GM12878 (cell line): Measurements from ENCODE around the gene GPRIN2.
"Not testable (repeated sequence)": the region's sequence is repeated elsewhere in the genome, so short reads cannot be mapped to it uniquely, and the experiment has no call there.

Experiments
- CHD4 ChIP-seq: fragments of 200-600 bp; sonication (generic); IDR thresholded peaks from 2 replicates; pipeline ENCODE4 v1.6.1; 2016; ENCODE audit warnings: mild to moderate bottlenecking
- MLLT1 ChIP-seq: fragments of 450-650 bp; IDR thresholded peaks from 2 replicates; pipeline ENCODE4 v1.6.1; 2016; ENCODE audit warnings: mild to moderate bottlenecking
- POLR2AphosphoS5 ChIP-seq: IDR thresholded peaks from 2 replicates; pipeline ENCODE4 v1.6.1; 2011; ENCODE audit warnings: mild to moderate bottlenecking, low read length, inconsistent platforms
- RAD21 ChIP-seq: IDR thresholded peaks from 2 replicates; pipeline ENCODE4 v1.6.1; 2011; ENCODE audit warnings: mild to moderate bottlenecking, low read depth, low read length, moderate library complexity; ENCODE audit not compliant: insufficient read depth
- TF ChIP-seq, protein P1 (sequence below), 3 experiments: IDR thresholded peaks in 2 of 3; conservative IDR thresholded peaks in 1 of 3; 2 replicates each; pipeline ENCODE4 v1.5.1; 2011; ENCODE audit warnings: low read depth in 3 of 3, low read length in 3 of 3, mild to moderate bottlenecking in 3 of 3, control low read depth in 2 of 3, moderate library complexity in 2 of 3, inconsistent platforms in 1 of 3, mixed read lengths in 1 of 3; ENCODE audit not compliant: control insufficient read depth in 2 of 3, insufficient read depth in 1 of 3; ENCODE audit errors: extremely low read depth in 1 of 3
- TF ChIP-seq, protein P2 (sequence below): IDR thresholded peaks from 2 replicates; pipeline ENCODE4 v1.6.1; 2012; ENCODE audit warnings: improper control_type of control experiment, low read depth, low read length; ENCODE audit not compliant: insufficient replicate concordance
- TF ChIP-seq, protein P3 (sequence below): IDR thresholded peaks from 2 replicates; pipeline ENCODE4 v1.6.1; 2012; ENCODE audit warnings: low read depth, low read length, improper control_type of control experiment

GRCh38 chr10:46577624-46578473, 21.4 kb upstream of the GPRIN2 start:
- TF ChIP-seq, protein P1, sequence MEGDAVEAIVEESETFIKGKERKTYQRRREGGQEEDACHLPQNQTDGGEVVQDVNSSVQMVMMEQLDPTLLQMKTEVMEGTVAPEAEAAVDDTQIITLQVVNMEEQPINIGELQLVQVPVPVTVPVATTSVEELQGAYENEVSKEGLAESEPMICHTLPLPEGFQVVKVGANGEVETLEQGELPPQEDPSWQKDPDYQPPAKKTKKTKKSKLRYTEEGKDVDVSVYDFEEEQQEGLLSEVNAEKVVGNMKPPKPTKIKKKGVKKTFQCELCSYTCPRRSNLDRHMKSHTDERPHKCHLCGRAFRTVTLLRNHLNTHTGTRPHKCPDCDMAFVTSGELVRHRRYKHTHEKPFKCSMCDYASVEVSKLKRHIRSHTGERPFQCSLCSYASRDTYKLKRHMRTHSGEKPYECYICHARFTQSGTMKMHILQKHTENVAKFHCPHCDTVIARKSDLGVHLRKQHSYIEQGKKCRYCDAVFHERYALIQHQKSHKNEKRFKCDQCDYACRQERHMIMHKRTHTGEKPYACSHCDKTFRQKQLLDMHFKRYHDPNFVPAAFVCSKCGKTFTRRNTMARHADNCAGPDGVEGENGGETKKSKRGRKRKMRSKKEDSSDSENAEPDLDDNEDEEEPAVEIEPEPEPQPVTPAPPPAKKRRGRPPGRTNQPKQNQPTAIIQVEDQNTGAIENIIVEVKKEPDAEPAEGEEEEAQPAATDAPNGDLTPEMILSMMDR (IDR thresholded peaks at IDR 0.05 in 2 of 3, conservative IDR thresholded peaks at IDR 0.05 in 1 of 3; ENCODE audit: control insufficient read depth in 2 of 3, extremely low read depth in 1 of 3, insufficient read depth in 1 of 3, low read depth in 3 of 3, low read length in 3 of 3) = not testable (repeated sequence)
- not testable (repeated sequence) for TF ChIP-seq CHD4, MLLT1, POLR2AphosphoS5, RAD21
- TF ChIP-seq, protein P2, sequence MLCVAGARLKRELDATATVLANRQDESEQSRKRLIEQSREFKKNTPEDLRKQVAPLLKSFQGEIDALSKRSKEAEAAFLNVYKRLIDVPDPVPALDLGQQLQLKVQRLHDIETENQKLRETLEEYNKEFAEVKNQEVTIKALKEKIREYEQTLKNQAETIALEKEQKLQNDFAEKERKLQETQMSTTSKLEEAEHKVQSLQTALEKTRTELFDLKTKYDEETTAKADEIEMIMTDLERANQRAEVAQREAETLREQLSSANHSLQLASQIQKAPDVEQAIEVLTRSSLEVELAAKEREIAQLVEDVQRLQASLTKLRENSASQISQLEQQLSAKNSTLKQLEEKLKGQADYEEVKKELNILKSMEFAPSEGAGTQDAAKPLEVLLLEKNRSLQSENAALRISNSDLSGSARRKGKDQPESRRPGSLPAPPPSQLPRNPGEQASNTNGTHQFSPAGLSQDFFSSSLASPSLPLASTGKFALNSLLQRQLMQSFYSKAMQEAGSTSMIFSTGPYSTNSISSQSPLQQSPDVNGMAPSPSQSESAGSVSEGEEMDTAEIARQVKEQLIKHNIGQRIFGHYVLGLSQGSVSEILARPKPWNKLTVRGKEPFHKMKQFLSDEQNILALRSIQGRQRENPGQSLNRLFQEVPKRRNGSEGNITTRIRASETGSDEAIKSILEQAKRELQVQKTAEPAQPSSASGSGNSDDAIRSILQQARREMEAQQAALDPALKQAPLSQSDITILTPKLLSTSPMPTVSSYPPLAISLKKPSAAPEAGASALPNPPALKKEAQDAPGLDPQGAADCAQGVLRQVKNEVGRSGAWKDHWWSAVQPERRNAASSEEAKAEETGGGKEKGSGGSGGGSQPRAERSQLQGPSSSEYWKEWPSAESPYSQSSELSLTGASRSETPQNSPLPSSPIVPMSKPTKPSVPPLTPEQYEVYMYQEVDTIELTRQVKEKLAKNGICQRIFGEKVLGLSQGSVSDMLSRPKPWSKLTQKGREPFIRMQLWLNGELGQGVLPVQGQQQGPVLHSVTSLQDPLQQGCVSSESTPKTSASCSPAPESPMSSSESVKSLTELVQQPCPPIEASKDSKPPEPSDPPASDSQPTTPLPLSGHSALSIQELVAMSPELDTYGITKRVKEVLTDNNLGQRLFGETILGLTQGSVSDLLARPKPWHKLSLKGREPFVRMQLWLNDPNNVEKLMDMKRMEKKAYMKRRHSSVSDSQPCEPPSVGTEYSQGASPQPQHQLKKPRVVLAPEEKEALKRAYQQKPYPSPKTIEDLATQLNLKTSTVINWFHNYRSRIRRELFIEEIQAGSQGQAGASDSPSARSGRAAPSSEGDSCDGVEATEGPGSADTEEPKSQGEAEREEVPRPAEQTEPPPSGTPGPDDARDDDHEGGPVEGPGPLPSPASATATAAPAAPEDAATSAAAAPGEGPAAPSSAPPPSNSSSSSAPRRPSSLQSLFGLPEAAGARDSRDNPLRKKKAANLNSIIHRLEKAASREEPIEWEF = not testable (repeated sequence)
- TF ChIP-seq, protein P3, sequence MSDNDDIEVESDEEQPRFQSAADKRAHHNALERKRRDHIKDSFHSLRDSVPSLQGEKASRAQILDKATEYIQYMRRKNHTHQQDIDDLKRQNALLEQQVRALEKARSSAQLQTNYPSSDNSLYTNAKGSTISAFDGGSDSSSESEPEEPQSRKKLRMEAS = not testable (repeated sequence)
